H1 (cell line): ENCODE results near the gene CCDC102A. TPM values are rescaled to one million over a fixed set of nuclear protein-coding genes. Genes with fewer than 3 reads are reported as not detected.

ENCODE experiments used
- CTCF ChIA-PET: fragments of 300-600 bp; sonication (Branson Sonifier 250); formaldehyde crosslinking; loops from one replicate; lab custom pipeline; 2021; ENCODE audit not compliant: partially characterized antibody; lab: Charles Lee
- POLR2A ChIA-PET: fragments of 300-600 bp; sonication (Branson Sonifier 250); formaldehyde crosslinking; loops from one replicate; lab custom pipeline; 2021; ENCODE audit warnings: inconsistent platforms; ENCODE audit not compliant: partially characterized antibody; lab: Charles Lee
- DNase-seq, 2 experiments: peaks; one replicate each; pipeline versions ENCODE4 v3.0.0 to v3.0.0-alpha.2; 2010 to 2022; ENCODE audit warnings: low spot score in 2 of 2, low read depth in 1 of 2, mixed read lengths in 1 of 2
- FAIRE-seq: peaks from 2 replicates; lab custom pipeline; 2011; peaks lifted over from hg19 to GRCh38; lab: Jason Lieb, UNC
- H2AFZ ChIP-seq: 2 replicates; pipeline ENCODE4 v1.8.1; 2012; ENCODE audit warnings: low read length, inconsistent platforms
- H2AK5ac ChIP-seq: 2 replicates; pipeline ENCODE4 v1.6.1; 2013; ENCODE audit warnings: low read depth, low read length
- H2BK120ac ChIP-seq: replicated peaks from 2 replicates; pipeline ENCODE3; 2013; ENCODE audit warnings: low read depth, low read length, inconsistent platforms
- H2BK12ac ChIP-seq: 2 replicates; pipeline ENCODE4 v1.6.1; 2013; ENCODE audit warnings: low read depth, low read length
- H2BK15ac ChIP-seq: 2 replicates; pipeline ENCODE4 v1.6.1; 2013; ENCODE audit warnings: low read length
- H2BK20ac ChIP-seq: 2 replicates; pipeline ENCODE4 v1.6.1; 2013; ENCODE audit warnings: low read length
- H2BK5ac ChIP-seq: 2 replicates; pipeline ENCODE4 v1.6.1; 2013; ENCODE audit warnings: low read depth, low read length
- H3K14ac ChIP-seq: 2 replicates; pipeline ENCODE4 v1.6.1; 2013; ENCODE audit warnings: inconsistent platforms; ENCODE audit not compliant: insufficient read length
- H3K18ac ChIP-seq: 2 replicates; pipeline ENCODE4 v1.6.1; 2013; ENCODE audit warnings: low read length; ENCODE audit errors: extremely low read depth
- H3K23ac ChIP-seq: 2 replicates; pipeline ENCODE4 v1.6.1; 2013; ENCODE audit warnings: inconsistent platforms; ENCODE audit not compliant: insufficient read length
- H3K23me2 ChIP-seq: 2 replicates; pipeline ENCODE4 v1.6.1; 2013; ENCODE audit warnings: low read depth, low read length
- H3K27ac ChIP-seq: 2 replicates; pipeline ENCODE4 v1.6.1; 2011; ENCODE audit warnings: low read depth, low read length, inconsistent platforms
- H3K27me3 ChIP-seq, 4 experiments: replicated peaks in 1 of 4; 1 replicate in 1 of 4; 2 replicates in 3 of 4; pipeline versions ENCODE4 v1.6.1 to v1.8.1; 2011 to 2013; ENCODE audit warnings: low read length in 3 of 4, mild to moderate bottlenecking in 3 of 4, inconsistent platforms in 2 of 4, mixed read lengths in 2 of 4, moderate library complexity in 1 of 4; ENCODE audit not compliant: control insufficient read depth in 3 of 4, insufficient read depth in 3 of 4; ENCODE audit errors: extremely low read depth in 1 of 4
- H3K36me3 ChIP-seq, 4 experiments: 2 replicates each; pipeline versions ENCODE4 v1.6.1 to v1.8.1; 2011 to 2013; ENCODE audit warnings: mild to moderate bottlenecking in 4 of 4, low read length in 3 of 4, moderate library complexity in 2 of 4, control low read depth in 1 of 4, inconsistent platforms in 1 of 4; ENCODE audit not compliant: insufficient read depth in 4 of 4, control insufficient read depth in 2 of 4
- H3K4ac ChIP-seq: replicated peaks from 2 replicates; pipeline ENCODE3; 2013; ENCODE audit warnings: low read length, low read depth, mixed read lengths, inconsistent platforms; ENCODE audit not compliant: insufficient read length
- H3K4me1 ChIP-seq, 4 experiments: replicated peaks in 1 of 4; 1 replicate in 1 of 4; 2 replicates in 3 of 4; pipeline versions ENCODE4 v1.6.1 to v1.8.1; 2011 to 2013; ENCODE audit warnings: low read length in 3 of 4, inconsistent platforms in 2 of 4, mixed read lengths in 1 of 4; ENCODE audit not compliant: insufficient read depth in 4 of 4, control insufficient read depth in 3 of 4
- H3K4me2 ChIP-seq, 2 experiments: 2 replicates each; pipeline versions ENCODE4 v1.6.1 to v1.8.1; 2011 to 2013; ENCODE audit warnings: low read depth in 2 of 2, low read length in 2 of 2, control low read depth in 1 of 2, inconsistent platforms in 1 of 2, mild to moderate bottlenecking in 1 of 2; ENCODE audit not compliant: insufficient read depth in 1 of 2
- H3K4me3 ChIP-seq, 4 experiments: fragments of 200-600, 300-600 bp in 1 of 4; sonication (generic), shearing (Covaris generic), sonication (Bioruptor Twin) in 1 of 4; 2 replicates each; pipeline versions ENCODE4 v1.5.1 to v1.8.1; 2011 to 2016; ENCODE audit warnings: low read length in 4 of 4, low read depth in 3 of 4, control low read depth in 2 of 4, inconsistent platforms in 2 of 4, mild to moderate bottlenecking in 2 of 4, mixed read lengths in 1 of 4, moderate library complexity in 1 of 4; ENCODE audit not compliant: insufficient read depth in 2 of 4; ENCODE audit errors: extremely low read depth in 1 of 4
- H3K56ac ChIP-seq: replicated peaks from 2 replicates; pipeline ENCODE3; 2013; ENCODE audit warnings: low read depth, mild to moderate bottlenecking, mixed read lengths, low read length, inconsistent platforms; ENCODE audit not compliant: insufficient read length
- H3K79me1 ChIP-seq: 2 replicates; pipeline ENCODE4 v1.6.1; 2013; ENCODE audit warnings: low read depth, low read length, control low read depth
- H3K79me2 ChIP-seq, 2 experiments: 2 replicates each; pipeline versions ENCODE4 v1.6.1 to v1.8.1; 2012 to 2013; ENCODE audit warnings: low read length in 2 of 2, mild to moderate bottlenecking in 2 of 2, inconsistent platforms in 1 of 2; ENCODE audit not compliant: insufficient read depth in 2 of 2, control insufficient read depth in 1 of 2
- H3K9ac ChIP-seq, 4 experiments: replicated peaks in 1 of 4; 1 replicate in 1 of 4; 2 replicates in 3 of 4; pipeline versions ENCODE4 v1.6.1 to v1.8.1; 2011 to 2013; ENCODE audit warnings: low read depth in 3 of 4, low read length in 3 of 4, control low read depth in 2 of 4, mild to moderate bottlenecking in 2 of 4, moderate library complexity in 2 of 4, inconsistent platforms in 1 of 4; ENCODE audit errors: extremely low read depth in 1 of 4
- H3K9me3 ChIP-seq, 2 experiments: 2 replicates each; pipeline versions ENCODE4 v1.6.1 to v1.8.1; 2012 to 2013; ENCODE audit warnings: mild to moderate bottlenecking in 2 of 2, moderate library complexity in 2 of 2, control low read depth in 1 of 2, inconsistent platforms in 1 of 2, low read depth in 1 of 2, low read length in 1 of 2, mixed read lengths in 1 of 2; ENCODE audit not compliant: insufficient read depth in 2 of 2
- H4K20me1 ChIP-seq, 2 experiments: replicated peaks in 1 of 2; 2 replicates each; pipeline versions ENCODE3 to v1.8.1; 2011 to 2013; ENCODE audit warnings: inconsistent platforms in 2 of 2, low read length in 2 of 2, mild to moderate bottlenecking in 1 of 2; ENCODE audit not compliant: insufficient read depth in 2 of 2, control insufficient read depth in 1 of 2
- H4K5ac ChIP-seq: 2 replicates; pipeline ENCODE4 v1.6.1; 2013; ENCODE audit warnings: low read length, low read depth, mixed read lengths, inconsistent platforms; ENCODE audit not compliant: insufficient read length
- H4K8ac ChIP-seq: 2 replicates; pipeline ENCODE4 v1.8.0; 2013; ENCODE audit warnings: mild to moderate bottlenecking, moderate library complexity, low read length, inconsistent platforms; ENCODE audit not compliant: insufficient read depth; ENCODE audit errors: extremely low read depth
- H4K91ac ChIP-seq: replicated peaks from 2 replicates; pipeline ENCODE3; 2013; ENCODE audit warnings: low read length, mixed read lengths, inconsistent platforms; ENCODE audit not compliant: insufficient read length
- HDAC6 ChIP-seq: IDR thresholded peaks from one replicate; pipeline ENCODE4 v1.7.1; 2012; ENCODE audit warnings: low read depth, mild to moderate bottlenecking, inconsistent platforms, low read length, moderate library complexity
- JUND ChIP-seq: IDR thresholded peaks from 2 replicates; pipeline ENCODE4 v1.6.1; 2011; ENCODE audit warnings: mild to moderate bottlenecking, improper control_type of control experiment, low read length
- KDM5A ChIP-seq: fragments of 200-600 bp; IDR thresholded peaks from 2 replicates; pipeline ENCODE4 v1.7.1; 2012; ENCODE audit warnings: mild to moderate bottlenecking, low read length, inconsistent platforms, mixed read lengths
- NRF1 ChIP-seq: IDR thresholded peaks from 2 replicates; pipeline ENCODE4 v1.6.1; 2011; ENCODE audit warnings: mild to moderate bottlenecking, low read depth, low read length, improper control_type of control experiment
- POU5F1 ChIP-seq: IDR thresholded peaks from 2 replicates; pipeline ENCODE4 v1.6.1; 2011; ENCODE audit warnings: low read depth, mild to moderate bottlenecking, low read length, moderate library complexity
- TAF1 ChIP-seq: IDR thresholded peaks from 2 replicates; pipeline ENCODE4 v1.6.1; 2011; ENCODE audit warnings: mild to moderate bottlenecking, low read depth, low read length
- USF2 ChIP-seq: IDR thresholded peaks from 2 replicates; pipeline ENCODE4 v1.6.1; 2011; ENCODE audit warnings: low read length, improper control_type of control experiment
- WGBS, 2 experiments: shearing (Covaris generic) in 1 of 2; methylation state at CpG; one replicate each; pipeline versions ENCODE4 v1.1.6 to v1.1.7; 2013 to 2015; ENCODE audit warnings: low lambda C conversion rate in 2 of 2, mixed read lengths in 2 of 2, inconsistent platforms in 1 of 2, low coverage in 1 of 2, missing lambda C conversion rate in 1 of 2; ENCODE audit not compliant: insufficient replicate concordance in 2 of 2, insufficient coverage in 1 of 2, insufficient read length in 1 of 2; ENCODE audit errors: extremely low coverage in 1 of 2, missing lambda C conversion rate in 1 of 2; 5-methylcytosine and 5-hydroxymethylcytosine counted together
- polyA plus RNA-seq, 7 experiments: library from polyadenylated mRNA; depleted of rRNA in 3 of 7; stranded (reverse) in 5 of 7; unstranded in 2 of 7; fragments of >200 nt in 5 of 7; fragments of 200-250 nt in 2 of 7; gene quantifications; 1 replicate in 5 of 7; 2 replicates in 1 of 7; 4 replicates in 1 of 7; pipeline versions ENCODE4 v1.2.1 to v1.2.3, GENCODE V29; 2011 to 2013; ENCODE audit warnings: missing spikeins in 2 of 7, mixed read lengths in 2 of 7
- total RNA-seq: library from RNA; stranded (reverse); fragmentation: NEBNext Ultra II Directional; extraction: Animal tissue kit (Norgen Biotek cat#: 25700); gene quantifications from 2 replicates; pipeline ENCODE4 v1.2.1, GENCODE V29; 2021

CCDC102A gene
- total and polyA plus RNA-seq, 2 of the 8 experiments (the other 6 are each of a cell fraction or from before 2014, with no cell fraction given), result 4.0 to 7.5 TPM

DNA sequence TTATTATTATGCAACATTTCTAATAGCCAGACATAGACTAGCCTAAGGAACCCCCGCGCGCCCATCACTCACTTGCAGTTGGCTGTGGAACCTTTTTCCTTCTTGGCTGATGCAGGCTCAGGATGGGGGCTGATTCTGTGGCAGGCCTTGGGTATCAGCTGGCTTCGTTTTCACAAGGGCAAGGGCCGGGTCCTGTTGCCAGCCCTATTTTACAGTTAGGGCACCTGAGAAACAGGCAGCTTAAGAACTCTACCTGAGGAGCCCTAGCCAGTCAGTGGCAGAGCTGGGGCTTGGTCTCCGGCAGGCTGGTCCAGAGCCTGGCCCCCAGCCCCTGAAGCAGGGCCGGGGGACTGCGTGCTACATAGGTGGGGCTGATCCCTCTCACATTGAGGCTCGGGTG lies 34.7 kb upstream of the CCDC102A start:
- DNase-seq, result no peak
- Histone ChIP-seq H4K20me1 (peaks cover 0 to 7% of the 10 kb centered on the region in 2 experiments), H2BK20ac (no peak overlapping the region), H3K79me2 (no peaks in the 10 kb centered on the region), H2AFZ (no peak overlapping the region), H2AK5ac (no peak overlapping the region), H3K79me1 (no peaks in the 10 kb centered on the region), H2BK5ac (no peak overlapping the region), H3K4me3 (no peak overlapping the region), H2BK120ac (no peak overlapping the region), H3K36me3 (peaks cover 0 to 23% (median 11%) of the 10 kb centered on the region in 4 experiments; a peak in 4 of 8 replicates), H4K8ac (no peak overlapping the region), H2BK15ac (no peak overlapping the region), H3K56ac (no peak overlapping the region), H3K27ac (no peak overlapping the region), H3K9me3 (no peaks in the 10 kb centered on the region; a peak in 1 of 4 replicates), H3K23ac (no peak overlapping the region), H3K4ac (no peak overlapping the region), H3K18ac (no peak overlapping the region), H3K23me2 (peaks cover 19% of the 10 kb centered on the region; the same call in 1 of the 2 replicates), H3K4me2 (no peak overlapping the region), H3K27me3 (no peaks in the 10 kb centered on the region; a peak in 1 of 7 replicates), H3K14ac (no peak overlapping the region), H3K4me1 (no peaks in the 10 kb centered on the region), H4K91ac (no peak overlapping the region), H4K5ac (no peak overlapping the region), H2BK12ac (no peak overlapping the region), H3K9ac (no peak overlapping the region)
- FAIRE-seq, result no peak
- WGBS, 2 experiments, result 98% methylated on average over 9 of the region's 9 CpGs; no CpG with 5 or more reads in 1 of the 2 experiments
- CTCF ChIA-PET, result interaction anchor here (0.6 to 3.7 kb wide), 3 partner anchors 50 to 78 kb away, joined by 3 to 15 read pairs (median 6); no protein-coding TSS in a partner anchor
- POLR2A ChIA-PET, result no interaction called here
- TF ChIP-seq POU5F1, result no peak
- TF ChIP-seq KDM5A, result no peak
- no peak for TF ChIP-seq HDAC6
- no peak for TF ChIP-seq JUND
- TF ChIP-seq TAF1, result no peak
- no peak for TF ChIP-seq NRF1
- TF ChIP-seq USF2, result no peak
